COLO668 (cell line): ENCODE results near the gene ZNF607.

Experiments
- DNase-seq: peaks from one replicate; lab custom pipeline; 2025; ENCODE audit not compliant: unreplicated experiment; lab: John Stamatoyannopoulos, UW

Gene ZNF607

GRCh38 chr19:37654118-37654517 lies 65.4 kb downstream of the ZNF607 start:
- DNase-seq = no peak
